ENCODE data around the gene CLTC.
"Not testable (repeated sequence)": the region's sequence is repeated elsewhere in the genome, so short reads cannot be mapped to it uniquely, and the experiment has no call there.

Gene CLTC

DNA sequence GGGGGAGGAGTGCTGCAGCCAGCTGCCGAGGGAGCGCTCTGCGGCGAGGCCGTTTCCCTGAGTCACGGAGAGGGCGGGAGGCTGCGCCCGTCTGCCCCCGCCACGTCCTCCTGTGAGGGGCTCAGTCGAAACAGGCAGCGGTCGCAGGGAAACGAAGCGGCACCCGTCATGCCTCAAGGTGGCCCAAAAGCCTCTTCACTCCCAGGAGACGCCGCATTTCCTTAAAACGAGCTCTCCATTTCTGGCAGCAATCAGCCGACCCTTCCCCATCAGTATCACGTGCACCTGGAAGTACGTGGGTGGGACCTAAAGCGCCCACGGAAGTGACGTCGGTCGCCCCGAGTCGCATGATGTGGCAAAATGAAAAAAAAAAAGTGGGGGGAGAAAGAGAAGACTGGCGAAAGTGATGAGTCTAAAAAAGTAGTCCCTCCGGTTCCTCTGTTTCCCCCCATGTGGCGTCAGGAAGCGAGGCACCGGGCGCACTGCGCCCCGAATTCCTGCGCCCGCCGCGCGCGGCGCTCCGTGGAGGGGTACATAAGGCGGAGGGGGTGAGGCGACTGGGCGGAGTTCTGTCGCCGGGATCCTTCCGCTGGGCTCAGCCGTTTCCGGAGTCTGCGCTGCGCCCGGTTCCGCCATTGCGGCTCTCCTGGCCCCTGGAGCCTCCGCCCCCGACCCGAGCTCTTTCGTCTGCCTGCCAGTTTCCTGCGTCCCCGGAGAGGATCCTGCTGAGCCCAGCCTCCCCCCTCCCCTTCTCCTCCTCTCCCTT, at the start of gene CLTC:
Gene CLTC, plus strand, starts transcription at position 598 of the 766 bp plus-strand sequence. CDS start 237 bp downstream, outside the sequence.
- DNase-seq = peak; percentile 77 to 99 (median 95)

DNA sequence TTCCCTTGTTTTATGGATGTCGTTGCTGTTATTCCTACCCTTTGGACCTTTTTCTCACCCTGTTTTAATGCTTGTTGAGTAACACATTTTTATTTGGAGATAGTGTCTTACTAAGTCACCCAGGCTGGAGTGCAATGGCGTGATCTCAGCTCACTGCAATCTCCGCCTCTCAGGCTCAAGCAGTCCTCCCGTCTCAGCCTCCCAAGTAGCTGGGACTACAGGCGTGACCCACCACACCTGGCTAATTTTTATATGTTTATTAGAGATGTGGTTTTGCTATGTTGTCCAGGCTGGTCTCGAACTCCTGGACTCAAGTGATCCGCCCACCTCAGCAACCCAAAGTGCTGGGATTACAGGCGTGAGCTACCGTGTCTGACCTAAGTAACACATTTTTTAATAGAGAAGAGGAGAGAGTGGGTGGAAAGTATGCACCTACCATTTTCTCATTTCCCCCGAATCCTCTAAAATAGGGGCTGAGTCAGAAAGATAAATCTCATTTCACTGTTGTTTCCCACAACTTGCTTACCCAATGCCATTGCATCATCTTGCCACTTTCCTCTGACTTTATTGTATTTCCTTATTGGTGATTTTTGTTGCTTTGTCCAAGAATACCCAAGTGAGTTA, 47.3 kb upstream of the CLTC start:
- DNase-seq = no peak

DNA sequence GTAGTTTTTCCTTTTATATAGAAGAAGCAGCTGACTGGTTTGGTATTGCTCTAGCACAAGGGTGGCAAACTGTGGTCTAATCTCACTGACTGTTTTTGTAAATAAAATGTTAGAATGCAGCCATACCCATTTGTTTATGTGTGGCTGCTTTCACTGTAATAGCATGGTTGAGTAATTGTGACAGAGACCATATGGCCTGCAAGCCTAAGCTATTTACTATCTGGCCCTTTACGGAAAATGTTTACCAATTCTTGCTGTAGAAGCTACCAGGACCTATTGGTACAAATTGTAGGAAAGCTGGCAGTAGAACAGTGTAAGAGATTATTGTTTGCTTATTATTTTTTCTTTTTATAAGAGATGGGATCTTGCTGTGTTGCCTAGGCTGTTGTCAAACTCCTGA, 35.5 kb upstream of the CLTC start:
- not testable (repeated sequence) for DNase-seq

DNA sequence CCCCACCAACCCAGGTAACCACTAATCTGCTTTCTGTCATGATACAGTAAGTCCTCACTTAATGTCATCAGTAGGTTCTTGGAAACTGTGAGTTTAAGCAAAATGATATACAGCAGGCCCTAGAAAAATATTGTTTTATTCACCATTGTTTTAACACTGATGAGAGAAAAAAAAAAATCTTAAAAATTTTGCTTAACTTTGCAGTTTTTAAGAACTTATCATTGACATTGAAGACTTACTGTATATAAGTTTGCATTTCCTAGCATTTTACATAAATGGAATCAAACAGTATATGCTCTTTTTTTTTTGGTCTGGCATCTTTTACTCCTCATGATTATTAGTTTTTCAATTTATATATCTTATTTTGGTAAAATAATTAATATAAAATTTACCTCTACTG, 19.5 kb upstream of the CLTC start:
- DNase-seq = no peak

DNA sequence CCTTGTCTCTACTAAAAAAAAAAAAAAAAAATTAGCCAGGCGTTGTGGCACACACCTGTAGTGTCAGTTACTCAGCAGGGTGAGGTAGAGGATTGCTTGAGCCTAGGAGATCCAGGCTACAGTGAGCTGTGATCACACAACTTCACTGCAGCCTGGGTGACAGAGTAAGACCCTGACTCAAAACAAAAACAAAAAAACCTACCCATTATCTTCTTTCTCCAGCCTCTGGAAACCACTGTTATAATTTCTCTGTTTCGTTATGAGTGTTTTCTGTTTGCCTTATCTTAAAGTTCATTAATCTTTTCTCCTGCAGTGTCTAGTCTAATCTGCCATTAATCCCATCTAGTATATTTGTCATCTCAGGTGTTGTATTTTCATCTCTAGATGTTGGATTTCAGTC, 18.6 kb upstream of the CLTC start:
- no peak for DNase-seq

DNA sequence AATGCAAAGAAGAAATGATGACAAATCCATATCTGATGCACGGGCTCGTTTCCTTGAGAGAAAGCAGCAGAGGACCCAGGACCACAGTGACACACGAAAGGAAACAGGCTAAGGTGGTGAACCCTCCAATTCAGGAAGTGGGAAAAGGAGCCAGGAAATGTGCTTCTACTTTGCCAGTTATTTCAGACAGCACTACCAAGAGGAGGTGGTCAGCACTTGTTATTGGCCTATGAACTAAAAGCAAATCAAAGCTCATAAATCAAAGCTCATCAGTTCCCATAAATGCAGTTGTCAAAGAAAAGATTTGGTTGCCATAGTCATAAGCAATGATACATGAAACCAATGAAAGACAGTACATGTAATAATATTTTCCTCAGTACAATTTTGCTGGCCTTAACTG, 12.6 kb upstream of the CLTC start:
- no peak for DNase-seq

DNA sequence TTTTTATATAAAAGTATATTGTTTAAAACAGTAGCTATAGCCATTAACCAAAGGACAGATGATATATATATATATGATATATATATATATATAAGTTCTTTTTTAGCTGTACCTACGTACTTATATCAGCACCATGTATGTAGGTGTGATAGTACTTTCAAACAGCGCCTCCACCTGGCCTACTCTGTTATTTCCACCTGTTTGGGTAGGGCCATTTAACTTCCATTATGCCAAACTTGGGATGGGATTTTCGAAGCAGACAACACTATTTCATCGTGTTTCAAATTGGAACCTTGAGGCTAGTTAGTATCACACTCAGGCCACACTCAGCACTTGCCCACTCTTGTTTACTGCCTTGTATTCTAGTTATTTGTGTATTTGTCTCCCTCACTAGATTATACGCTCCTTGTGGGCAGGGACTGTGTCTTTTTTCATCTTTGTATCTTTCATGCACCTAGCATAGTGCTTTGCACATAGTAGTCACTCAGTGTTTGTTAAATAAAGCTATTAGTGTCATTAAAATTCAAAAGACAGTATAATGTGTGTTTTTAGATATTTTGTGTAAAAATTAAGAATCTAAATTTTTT, 11.8 kb upstream of the CLTC start:
- DNase-seq = no peak

DNA sequence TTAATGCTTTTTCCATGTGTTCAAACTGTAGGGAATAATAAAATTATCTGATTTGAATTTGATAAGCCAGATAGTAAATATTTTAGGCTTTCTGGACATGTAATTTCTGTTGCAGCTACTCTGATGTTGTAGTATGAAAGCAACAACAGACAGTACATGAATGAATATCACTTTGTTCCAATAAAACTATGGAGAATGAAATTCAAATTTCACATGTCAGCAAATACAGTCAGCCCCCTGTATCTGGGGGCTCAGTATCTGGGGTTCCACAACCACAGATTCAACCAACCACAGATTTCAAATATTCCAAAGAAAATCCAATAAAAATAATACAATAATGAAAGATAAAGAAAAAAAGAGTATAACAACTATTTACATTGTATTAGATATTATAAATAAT, 8.2 kb upstream of the CLTC start:
- no peak for DNase-seq

DNA sequence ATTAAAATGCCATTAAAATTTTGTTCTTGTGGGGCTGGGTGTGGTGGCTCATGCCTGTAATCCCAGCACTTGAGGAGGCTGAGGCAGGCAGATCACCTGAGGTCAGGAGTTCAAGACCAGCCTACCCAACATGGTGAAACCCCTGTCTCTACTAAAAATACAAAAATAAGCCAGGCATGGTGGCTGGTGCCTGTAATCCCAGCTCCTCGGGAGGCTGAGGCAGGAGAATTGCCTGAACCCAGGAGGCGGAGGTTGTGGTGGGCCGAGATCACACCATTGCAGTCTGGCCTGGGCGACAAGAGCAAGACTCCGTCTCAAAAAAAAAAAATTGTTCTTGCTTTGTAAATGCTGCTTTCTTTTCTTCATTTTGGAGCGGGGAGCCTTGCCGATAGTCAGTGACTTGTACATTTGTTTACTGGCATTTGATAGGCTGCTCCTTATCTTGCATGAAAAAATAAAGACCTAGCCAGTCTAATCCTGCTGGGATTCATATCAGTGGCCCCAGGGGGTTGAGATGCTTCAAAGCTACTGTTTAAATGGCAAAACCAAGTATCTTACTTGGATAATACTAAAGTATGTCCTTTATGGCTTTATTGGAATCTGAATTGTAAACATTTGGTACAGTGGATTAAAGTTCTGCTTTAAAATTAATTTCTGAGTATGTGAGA, 3.3 kb upstream of the CLTC start:
- DNase-seq = no peak

DNA sequence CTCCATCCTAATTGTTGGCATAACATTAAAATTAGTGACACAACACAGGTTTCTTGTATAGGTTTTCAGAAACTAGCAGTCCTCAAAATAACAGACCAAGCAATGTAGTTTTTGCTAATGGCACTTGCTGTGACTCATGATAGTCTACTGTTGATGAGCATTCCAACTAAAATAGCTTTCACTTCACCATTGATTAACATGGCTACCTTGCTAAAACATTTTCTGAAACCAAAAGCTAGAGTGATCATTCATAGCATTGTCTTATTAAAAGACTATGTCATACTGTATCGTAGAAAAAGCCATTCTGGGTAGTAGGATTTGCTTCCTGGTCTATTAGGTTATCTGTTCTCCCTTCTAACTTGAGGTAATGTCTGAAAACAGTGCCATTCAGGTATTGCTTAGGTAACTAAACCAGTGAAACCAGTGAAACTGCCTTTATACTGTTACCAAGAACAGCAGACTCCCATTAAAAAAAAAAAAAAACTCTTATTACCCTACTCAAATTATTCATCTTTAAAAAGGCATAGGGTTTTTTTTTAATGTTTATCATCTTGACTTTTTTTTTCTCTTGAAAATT, 2.5 kb upstream of the CLTC start:
- no peak for DNase-seq

DNA sequence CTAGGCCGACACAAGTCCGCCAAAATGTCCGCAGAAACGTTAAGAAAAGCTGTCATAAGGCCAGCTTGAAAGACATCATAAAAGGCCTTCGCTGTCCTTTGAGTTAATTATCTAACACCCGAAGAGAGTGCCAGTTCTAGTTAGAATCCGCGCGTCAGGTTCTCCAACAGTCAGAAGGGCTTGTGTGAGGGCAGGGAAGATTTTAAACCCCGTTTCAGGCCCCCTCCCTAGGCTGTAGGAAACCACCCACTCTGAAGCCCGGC, 729 bp upstream of the CLTC start:
- no peak for DNase-seq

DNA sequence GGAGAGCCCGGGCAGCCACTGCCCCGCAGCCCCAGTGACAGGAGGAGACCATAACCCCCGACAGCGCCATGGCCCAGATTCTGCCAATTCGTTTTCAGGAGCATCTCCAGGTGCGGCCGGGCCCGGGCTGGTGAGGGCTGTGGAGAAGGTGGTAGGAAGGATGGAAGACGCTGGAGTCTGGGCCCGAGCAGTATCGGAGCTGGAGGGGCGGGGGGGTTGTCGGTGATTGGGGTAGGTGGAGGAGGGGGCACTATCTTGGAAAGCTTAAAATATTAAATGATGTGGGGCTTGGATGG, 317 bp downstream of the CLTC start:
- DNase-seq = peak in 4 of 58 donors; percentile 37 to 51 (median 48)

DNA sequence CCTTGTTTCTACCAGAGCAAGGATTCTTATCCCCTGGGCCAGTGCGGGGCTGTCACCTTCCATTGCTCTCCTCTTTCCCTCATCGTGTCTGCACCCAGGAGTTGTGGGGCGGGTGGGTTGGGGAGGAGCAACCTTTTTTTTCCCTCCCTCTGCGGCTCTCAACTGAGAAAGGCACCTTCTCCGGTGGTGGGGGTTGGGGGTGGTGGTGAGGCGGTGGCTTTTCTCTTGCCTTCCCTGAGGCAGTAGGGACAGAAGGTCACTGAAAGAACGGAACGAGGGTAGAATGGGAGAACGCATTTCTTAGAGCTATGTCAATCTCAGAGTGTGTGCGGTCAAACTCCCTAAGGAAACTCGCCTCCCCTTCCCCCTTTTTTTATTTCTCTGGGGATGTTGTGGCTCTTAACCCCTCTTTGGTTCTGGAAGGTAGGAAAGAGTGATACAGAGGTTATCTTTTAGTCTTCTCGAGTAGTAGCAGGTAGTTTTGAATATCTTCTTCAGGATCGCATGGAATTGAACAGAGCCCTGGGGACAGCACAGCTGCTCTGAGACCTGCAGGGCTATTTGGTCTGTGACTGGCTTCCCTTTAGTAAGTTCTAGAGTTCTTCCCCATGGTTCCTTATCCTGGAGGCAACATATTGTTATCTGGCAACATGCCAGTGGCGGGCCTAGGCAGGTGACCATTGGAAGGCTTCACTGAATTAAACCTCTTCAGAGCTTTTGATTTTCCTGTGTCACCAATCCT, 994 bp downstream of the CLTC start:
- peak in 36 of 58 donors; percentile 4 to 54 (median 12) for DNase-seq

DNA sequence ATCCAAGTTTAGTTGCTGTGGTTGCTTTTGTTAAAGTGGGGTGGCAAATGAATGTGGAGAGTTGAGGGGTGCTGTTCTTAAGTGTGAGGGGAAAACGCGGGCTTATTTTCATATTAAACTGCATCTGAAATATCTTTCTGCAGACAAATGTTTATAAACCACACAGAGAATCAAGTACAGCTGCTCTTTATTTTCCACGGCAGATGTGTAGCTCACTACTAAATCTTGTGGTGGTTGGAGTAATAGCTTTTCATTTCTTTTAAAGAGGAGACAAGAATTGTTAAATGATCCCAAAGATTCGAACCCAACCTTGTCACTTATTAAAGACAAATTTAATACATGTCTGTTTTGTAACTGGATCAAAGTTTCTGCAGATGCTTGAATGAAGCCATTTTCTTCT, 2.1 kb downstream of the CLTC start:
- DNase-seq = no peak

DNA sequence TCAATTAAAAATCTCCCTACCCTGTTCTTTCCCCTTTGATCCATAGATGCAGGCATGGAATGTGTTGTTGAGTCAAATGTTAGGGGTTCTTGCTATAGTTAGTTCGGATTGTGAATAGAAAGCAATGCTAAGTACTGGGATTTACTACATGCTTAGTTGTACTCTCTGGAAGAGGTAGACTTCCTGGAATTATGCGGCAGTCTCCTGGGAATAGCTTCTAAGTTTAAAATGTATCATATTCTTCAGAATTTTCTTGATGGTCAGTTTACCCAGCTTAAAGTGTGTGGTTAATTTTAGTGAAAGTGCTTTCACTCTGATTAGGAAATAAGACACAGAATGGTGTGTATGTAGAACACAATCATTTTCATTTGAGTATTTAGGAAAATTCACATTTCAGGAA, 3.5 kb downstream of the CLTC start:
- no peak for DNase-seq

DNA sequence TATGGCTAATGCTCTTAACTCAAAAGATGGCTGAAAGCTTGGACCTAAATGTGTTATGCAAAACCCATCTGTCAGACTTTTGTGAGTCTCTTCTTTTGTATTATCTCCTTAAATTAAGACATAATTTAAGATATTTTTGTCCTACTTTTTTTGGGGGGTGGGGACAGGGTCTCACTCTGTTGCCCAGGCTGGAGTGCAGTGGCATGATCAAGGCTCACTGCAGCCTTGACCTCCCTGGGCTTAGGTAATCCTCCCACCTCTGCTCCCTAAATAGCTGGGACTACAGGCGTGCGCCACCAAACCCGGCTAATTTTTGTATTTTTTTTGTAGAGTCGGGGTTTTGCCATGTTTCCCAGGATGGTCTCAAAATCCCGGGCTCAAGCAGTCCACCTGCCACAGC, 7.1 kb downstream of the CLTC start:
- no peak for DNase-seq

DNA sequence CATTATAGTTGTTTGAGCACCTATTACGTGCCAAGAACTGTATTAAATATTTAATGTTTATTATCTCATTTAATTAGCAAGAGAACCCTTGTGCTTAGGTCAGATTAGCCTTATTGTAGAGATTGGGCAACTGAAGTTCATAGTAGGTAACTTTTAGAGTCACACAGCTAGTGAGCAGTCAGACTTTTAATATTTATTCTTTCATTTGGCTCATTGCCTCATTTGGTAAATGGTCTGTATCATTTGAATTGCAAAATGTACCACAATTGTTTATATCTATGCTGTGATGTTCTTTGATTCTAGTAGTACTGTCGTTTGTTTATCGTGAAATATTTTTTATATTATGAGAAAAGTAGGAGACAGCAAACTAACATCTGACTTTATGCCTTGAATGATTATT, 7.6 kb downstream of the CLTC start:
- no peak for DNase-seq

DNA sequence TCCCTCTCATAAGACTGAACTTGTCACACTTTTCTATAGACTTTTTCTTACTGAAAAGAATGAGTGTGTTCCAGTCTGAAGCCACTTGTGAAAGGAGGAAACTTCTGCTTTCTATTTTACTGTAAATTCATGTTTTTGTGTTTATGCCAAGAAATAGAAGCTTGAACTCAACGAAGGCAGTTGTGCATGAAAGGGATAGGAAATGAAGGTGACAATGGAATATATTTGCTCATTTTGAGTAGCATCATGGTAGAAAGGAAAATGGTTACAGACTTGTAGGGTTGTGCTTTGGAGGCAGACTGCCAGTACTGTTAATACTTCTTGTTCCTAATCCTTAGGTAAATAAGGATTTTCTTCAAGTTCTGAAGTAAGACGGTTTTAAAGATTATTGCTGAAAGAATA, 8.1 kb downstream of the CLTC start:
- no peak for DNase-seq

DNA sequence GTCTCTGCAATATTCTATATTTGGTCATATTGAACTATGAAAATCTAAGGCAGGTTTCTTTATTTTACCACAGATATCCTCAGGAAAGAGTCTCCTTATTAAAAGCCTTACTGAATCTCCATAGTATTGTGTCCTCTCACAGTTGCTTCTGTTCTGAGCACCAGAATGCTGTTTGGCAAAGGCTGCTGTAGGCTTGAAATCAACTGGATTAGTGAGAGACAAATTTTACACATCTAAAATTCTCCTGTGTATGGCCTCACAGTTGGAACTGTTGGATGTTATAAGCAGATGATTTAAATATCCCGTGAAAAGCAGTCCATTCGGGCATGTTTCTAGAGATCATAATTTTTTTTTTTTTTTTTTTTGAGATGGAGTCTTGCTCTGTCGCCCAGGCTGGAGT, 9.5 kb downstream of the CLTC start:
- DNase-seq = no peak

DNA sequence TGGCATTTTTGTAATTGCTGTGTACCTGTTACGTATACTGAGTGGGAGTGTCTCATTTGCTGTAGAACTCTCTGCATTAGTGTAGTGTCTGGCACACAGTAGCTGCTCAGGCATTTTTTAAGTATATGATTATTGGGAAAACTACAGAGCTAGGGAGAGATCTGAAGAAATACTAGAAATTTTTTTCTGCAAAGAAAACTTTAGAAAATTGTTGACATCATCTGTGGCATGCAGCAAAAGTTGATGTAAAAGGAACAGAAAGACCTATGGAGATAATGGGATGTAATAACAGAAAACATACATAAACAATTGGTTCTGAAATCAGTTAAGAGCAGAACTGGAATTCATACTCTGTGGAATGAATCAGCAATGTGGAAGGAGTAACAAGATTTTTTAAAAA, 11.6 kb downstream of the CLTC start:
- no peak for DNase-seq

DNA sequence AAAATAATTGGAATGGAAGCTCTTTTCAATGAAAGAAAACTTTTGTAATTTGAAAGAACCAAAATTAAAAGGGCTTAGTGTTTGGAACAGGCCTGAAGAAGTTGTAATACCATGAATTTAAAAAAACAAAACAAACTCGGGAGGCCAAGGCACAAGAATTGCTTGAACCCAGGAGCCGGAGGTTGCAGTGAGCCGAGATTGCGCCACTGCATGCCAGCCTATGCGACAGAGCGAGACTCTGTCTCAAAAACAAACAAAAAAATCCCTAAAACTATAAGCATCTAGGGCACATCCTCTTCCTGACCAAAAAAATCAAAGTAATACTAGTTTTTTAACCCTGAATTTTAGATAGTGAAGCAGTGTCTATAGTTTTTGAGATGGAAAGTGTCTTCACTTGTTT, 12.7 kb downstream of the CLTC start:
- DNase-seq = no peak

Data from anterior cingulate cortex (tissue), 58 donors.